Inflammatory macrophage treated with lipopolysaccharide for 4 hours (primary cell): Measurements from ENCODE around the gene FKBP4.

Experiments used
- DNase-seq: peaks from one replicate; pipeline ENCODE4 v3.0.0-alpha.2; 2020

The FKBP4 gene

DNA sequence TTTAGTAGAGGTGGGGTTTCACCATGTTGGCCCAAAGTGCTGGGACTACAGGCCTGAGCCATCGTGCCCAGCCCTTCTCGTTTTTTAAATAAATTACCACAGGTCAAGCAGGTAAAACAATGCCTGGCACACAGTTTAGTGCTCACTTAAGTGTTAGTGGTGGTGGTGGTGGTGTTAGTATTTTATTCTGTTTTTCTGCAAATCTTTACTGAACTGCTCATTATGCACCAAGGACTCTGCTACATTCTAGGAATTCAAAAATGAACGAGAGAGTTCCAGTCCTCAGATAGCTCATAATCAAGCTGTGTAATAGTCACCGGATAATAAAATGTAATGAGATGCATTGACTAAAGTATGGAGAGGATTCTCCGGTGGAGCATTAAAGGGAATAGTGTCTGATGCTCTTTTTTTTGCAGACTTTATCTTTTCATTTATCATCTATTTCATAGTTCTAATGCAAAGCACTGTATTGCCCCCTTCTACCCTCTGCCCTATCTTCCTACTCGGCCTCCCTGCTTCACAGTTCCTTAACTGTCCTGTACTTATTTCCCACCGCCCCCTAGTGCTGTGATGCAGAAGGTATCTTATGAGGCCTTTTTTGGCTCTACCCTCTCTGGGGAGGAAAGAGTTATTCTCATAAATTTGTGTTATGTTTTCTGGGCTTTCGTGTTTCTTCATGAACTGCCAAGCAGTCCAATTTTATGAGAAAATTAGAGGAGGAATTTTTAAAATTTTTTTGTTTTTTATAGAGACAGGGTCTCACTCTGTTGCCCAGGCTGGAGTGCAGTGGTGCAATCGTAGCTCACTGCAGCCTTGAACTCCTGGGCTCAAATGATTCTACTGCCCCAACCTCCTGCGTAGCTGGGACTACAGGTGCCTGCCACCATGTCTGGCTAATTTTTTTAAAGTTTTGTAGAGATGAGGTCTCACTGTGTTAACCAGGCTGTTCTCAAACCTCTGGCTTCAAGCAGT lies 18.7 kb downstream of the FKBP4 start:
- peak; percentile 74 for DNase-seq

DNA sequence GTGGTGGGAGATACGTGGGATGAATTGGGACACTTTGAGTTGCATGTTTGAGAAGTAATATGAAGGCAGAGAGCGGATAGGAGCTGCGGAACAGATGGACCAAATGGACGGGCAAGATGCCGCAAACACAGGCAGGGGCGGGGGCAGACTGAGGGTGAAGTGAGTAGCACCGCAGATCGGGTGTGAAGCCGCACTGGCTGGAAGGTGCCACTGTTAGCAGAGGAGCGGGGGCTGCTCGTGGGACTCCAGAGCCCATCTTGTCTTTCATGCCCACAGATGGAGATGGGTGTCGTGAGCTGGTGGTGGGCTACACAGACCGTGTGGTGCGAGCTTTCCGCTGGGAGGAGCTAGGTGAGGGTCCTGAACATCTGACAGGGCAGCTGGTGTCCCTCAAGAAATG lies 25.0 kb downstream of the FKBP4 start:
- no peak for DNase-seq

DNA sequence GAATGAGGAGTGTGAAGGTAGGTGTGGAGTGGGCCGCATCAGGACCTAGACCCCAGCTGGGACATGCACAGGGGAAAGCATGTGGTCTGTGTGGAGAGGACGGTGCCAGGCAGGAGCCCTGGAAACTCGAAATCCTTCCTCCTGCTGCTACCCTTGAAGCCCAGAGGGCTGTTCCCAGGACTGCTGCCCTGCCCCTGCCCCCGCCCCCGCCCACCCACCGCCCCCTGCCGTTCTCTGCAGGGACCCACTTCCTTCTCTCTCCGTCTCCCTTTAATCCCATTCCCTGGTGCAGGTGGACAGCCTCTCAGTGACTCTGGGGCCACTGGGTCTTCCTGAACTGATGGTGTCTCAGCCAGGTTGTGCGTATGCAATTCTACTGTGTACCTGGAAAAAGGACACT lies 25.7 kb downstream of the FKBP4 start:
- DNase-seq = no peak

DNA sequence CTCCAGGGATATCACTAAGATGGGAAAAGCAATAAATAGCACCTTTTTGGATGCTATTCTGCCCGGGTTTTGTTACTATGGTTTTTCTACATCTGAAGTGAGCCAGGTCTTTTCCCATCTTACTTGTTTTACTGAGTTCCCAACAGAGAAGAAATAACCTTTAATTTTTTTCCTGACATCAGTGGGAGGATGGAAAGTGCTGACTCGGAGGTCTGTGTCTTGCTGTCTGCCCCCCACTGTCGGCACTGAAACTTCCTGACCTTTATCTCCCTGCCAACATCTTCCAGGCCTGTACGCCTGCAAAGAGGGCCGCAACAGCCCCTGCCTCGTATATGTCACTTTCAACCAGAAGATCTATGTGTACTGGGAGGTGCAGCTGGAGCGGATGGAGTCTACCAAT lies 28.7 kb downstream of the FKBP4 start:
- no peak for DNase-seq

DNA sequence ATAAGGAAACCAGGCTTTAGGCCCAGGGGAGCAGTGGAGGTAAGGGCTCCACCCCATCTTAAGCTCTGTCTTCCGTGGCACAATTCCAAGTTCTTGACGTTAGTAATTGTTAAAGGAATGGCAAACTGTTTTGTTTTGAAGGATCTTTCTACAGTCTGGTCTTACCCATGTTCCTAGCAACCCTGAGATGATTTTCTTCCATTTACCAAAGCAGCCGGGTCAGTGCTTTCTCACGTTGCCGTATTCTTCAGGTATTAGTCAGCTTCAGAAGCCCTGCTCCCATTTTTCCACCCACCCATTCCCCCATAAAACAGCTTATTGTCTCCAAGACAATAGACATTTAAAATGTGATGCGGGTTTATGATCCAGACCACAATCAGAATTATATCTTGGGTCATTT lies 29.8 kb downstream of the FKBP4 start:
- no peak for DNase-seq

DNA sequence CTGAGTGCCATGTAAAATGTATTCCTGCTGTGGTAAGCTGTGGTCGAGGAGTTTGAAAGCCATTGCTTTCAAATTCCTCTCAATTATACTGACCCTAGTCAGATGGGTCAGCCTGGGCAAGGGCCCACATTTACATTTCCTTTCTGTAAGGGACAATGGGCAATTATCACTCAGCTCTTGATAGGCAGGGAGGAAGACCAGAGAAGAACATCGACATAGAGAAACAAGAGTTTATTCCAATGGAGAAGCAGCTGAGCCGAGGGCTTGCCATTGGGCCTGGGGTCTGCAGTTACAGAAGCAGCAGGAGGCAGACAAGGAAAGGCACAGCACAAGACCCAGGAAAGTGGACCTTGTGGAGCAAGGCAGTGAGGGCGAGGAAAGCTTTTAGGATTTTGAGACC lies 30.4 kb downstream of the FKBP4 start:
- DNase-seq = no peak

DNA sequence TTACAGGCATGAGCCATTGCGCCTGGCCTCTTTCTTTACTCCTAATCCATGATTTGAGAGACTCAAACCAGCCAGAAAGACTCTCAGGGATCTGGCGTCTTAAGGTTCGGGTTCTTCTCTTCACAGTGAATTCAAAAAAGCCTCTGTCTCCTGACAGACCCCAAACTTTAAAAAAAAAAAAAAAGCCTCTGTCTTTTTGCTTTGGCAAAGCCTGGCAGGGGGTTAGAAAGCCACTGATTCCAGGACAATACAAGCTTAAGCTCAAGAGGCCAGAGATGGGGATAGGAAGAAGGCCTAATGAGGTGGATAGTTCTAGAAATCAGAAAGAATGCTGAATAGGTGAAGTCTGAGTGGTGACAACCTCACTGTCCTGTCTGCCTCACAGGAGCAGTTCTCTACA lies 31.3 kb downstream of the FKBP4 start:
- no peak for DNase-seq

DNA sequence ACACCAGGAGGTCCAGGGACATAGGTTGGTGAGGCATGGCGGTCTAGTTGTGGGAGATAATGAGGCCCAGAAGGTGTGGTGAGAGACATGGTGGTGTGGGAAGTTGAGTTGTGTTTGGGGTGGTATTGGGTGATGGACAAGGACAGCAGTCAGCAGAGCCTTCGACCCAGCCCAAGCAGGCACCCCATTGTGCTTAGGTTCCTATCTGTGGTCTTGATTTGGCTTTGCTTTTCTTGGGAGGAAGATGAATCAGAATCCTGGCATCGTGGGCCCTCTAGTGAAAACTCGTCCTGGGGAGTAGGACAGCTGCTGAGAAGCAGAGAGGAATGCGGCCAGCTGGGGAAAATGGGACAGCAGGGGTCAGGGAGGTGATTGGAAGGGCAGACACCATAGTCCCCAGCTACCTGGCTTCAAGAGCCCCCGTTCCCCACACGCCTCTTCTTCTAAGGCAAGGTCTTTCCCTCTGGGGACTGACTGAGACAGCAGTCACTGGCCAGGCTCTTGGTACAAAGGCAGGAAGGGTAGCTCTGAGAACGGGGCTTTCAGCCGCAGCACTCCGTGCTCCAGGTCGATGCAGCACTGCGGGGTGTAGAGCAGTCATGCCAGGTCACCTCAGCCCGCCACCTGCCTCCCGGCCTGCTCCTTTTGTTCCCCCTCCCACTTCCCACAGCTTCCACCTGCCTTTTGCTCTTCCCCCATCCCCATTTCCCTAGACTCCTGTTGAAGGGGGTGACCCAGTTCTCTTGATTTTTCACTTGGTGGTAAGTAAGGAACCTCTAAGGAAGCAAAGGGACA lies 32.1 kb downstream of the FKBP4 start:
- no peak for DNase-seq

DNA sequence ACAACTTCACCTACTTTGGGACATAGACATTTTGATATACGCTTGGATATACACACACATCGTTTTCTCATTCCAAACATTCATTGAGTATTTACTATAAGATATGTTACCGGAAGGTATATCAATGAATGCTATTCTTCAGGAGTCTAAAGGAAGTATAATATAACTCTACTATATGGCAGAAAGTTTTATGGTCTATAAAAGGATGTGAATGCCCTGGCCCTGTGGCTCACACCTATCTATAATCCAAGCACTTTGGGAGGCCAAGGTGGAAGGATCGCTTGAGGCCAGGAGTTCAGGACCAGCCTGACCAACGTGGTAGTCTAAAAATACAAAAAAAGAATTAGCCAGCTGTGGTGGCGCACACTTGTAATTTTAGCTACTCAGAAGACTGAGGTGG lies 34.5 kb downstream of the FKBP4 start:
- no peak for DNase-seq

DNA sequence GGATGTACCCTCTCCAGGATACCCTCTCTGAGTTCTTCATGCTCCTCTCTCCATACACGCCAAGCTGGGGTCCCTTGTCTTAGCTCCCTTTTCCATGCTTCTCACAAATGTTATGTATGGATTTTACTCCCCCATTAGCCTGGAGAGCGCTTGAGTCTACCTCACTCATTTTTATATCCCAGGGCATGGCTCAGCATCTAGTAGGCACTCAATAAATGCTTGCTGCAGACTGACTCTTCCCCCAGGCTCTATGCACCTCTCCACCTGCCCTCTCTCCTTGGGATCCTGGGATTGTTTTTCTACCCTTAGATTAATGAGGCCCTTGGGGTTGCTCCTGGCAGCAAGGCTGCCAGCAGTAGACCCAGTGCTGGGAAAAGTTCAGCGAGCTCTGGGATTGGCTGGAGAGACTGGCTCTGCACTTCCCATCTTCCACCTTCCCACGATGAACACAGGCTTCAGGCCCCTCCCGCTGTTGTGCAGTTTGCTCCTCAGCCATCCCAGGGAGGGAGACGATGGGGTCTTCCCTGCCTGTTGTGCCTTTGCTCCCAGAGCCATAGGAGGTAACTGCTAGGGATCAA lies 37.9 kb downstream of the FKBP4 start:
- no peak for DNase-seq

DNA sequence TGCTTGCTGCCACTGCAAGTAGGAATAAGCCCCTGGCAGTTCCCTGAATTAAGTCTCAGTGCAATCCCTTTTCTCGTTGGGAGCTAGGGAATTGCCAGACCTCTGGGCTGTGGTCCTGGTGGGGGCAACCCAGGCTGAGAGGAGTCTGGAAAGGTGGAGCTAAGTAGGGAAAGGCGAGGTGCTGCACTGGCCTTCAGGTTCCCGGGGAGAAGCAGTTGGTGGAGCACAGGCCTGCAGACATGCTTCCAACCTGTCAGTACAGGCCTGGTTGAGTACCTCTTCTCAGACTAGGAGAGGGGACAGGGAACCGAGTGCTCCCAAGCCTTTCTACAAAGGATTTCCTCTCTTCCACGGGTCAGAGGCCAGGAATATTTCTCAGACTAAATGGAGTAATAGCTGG lies 38.6 kb downstream of the FKBP4 start:
- DNase-seq = no peak

DNA sequence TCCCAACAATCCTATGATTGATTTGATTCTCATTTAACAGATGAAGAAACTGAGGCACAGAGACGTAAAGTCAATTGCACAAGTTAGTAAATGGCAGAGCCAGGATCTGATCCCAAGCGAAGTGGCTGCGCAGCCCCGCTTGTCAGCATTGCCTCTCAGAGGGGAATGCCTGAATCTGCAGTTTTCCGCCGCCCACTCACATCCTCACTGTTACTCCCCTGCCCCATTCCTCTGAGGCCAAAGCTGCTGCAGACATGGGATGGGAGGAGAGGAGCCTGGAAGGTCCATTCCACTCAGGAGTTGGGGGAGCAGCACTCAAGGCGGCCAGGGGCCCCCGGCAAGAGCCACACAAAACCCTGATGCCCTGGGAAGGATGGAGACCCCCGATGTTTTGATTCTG lies 39.0 kb downstream of the FKBP4 start:
- no peak for DNase-seq

DNA sequence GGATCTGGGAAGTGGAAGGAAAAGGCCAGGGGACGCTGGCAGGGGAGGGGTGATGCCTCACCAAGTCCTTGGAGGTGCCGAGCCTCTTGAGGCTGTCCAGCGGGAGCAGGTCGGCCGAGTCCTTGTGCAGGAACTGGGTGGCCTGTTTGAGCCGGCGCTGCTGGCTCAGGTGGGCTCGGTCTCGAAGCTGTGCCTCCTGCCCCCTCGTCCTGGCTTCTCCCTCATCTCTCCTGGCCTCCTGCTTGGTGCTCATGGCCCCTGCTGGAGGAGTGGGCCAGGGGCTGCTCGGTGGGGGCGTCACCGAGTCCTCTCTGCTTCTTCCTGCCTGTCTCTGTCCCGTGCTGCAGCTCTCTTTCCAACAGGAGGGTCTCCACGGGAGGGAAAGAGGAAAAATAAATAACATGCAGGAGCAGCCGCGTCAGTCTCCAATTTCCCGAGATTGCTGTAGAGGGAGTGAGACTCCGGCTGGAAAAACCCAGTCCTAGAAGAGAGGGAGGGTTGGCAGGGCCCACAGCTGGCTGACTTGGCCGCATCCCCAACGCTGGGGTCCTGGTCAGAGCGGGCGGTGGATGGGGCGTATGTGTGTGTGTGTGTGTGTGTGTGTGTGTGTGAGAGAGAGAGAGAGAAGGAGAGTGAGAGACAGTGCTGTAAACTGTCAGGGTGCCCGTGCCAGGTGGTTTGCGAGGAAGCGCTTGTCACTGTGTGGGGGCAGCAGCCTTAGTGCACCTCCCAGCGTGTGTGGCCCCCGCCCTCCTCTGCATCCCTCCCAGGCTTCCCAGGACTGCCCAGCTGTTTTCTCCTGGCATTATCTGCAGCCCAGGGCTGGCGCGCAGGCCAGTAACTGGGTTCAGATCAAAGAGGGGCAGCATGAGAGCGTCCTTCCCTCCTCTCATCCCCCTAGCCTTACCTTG lies 40.1 kb downstream of the FKBP4 start, which contains the start of gene NRIP2:
Gene NRIP2 (minus strand): TSS at position 455 of the 911 bp plus-strand sequence. CDS start 52 bp downstream, at position 403.
- no peak for DNase-seq

DNA sequence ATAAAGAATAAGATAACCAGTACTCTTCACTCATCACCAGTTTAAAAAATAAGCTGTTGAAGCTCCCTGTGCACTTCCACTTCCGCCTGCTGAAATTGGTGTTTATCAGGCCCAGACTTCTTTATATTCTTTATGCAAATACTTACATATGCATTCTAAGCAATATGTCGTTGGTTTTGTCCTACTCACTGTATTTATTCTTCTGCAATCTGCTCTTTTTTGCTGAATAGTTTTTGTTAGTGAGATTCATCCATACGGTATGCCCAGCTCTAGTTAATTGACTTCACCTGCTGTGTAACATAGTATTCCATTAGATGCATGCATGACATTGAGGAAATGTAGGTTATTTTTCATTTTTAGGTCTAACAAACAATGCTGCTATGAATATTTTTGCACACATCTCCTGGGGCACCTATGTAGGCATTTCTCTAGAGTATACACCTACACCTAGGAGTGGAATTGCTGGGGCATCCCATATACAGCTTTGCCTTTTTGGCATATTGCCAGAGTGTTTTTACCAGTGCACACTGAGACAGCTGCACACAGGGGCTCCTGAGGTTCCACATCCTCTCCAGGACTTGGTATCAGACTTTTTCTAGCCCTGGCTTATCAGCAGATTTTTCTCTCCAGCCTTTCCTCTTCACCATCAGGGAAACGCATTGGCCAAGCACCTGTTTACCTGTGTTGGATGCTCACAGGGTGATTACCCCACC lies 41.1 kb downstream of the FKBP4 start:
- no peak for DNase-seq

DNA sequence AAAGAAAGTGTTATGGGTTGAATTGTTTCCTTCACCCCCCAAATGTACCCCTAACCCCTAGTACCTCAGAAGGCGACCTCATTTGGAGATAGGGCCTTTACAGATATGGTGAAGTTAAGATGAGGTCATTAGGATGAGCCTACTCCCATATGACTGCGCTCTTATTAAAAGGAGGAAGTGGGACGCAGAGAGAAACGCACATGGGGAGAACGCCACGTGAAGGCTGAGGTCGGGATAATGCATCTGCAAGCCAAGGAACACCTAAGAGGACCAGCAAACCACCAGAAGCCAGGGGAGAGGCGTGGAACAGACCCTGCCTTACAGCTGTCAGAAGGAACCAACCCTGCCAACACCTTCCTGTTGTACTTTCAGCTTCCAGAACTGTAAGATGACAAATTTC lies 41.8 kb downstream of the FKBP4 start:
- DNase-seq = peak; percentile 63

DNA sequence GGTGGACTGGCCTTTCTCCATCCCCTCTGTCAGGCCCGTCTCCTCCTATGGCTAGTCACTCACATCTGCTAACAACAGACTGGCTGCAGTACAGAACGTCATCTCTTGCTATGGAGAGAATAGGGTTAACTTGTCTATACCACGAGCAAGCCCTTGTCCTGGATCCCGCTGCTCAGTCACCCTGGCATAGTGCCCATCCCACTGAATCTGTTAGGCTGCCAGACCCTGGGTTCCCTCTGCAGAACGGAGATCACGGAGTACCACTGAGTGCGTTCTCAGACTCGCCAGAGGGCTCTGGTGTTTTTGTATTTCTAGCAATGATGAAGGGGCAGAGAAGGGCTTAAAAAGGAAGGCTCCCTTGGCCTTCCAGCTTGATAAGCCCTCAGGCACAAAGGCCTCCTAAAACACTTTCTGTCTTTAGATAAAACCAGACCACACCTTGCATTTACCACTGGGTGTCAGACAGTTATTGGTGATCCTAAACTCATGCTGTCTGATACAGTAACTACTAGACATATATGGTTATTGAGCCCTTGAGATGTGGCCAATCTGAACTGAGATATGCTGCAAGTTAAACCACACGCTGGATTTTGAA lies 46.4 kb downstream of the FKBP4 start:
- no peak for DNase-seq

DNA sequence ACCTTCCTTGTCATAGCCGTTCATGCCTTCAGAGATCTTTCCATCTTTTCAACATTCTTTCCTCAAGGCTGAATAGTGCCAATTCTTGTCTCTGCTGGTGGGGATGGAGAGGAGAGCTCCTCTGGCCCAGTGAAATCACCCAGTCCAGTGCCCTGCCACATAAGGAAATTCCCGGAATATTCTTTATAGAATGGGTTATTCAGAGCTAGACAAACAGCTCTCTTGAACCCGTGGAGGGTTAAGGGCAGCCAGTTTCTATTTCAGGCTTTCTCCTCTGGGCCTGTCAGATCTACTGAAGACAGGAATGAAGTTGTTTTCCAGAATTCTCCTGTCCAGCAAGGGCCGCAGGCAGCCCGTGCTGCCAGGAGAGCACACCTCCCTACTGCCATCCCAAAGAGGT lies 48.2 kb downstream of the FKBP4 start:
- no peak for DNase-seq

DNA sequence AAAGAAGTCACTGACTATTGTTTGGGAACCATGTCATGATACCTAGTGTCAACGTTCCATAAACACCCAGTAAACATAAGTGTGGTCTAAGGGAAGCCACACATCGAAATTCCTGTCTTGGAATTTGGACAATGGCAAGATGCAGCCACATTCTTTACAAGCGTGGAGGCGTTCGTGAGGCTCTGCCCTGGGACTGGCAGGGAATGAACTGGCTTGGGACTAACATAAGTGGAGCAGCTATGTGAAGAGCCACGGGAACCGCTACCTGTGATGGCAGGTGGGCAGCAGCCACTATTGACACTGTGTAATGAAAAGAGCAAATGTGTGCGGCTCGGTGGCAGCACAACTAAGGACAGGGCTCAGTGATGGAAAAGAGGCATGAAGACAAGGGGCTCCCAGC lies 50.0 kb downstream of the FKBP4 start:
- DNase-seq = no peak

DNA sequence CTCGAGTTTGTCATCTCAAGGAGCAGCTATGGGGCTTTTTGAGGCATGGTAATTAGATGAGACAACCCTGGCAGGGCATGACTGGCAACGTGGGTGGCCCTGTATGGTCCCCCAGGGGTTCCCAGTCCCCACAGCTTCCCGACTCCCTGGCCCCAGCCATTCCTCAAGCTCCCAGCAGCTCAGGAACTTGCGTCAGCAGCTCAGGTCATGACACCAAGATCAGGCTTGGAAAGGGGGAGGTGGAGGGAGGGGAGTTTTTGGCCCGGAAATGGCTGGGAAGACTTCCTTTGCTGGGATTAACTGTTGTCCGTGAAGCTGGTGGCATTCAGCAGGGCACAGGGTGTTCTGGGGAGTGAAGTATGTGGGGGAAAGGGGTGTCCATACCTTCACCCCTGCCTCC lies 50.5 kb downstream of the FKBP4 start:
- DNase-seq = no peak

DNA sequence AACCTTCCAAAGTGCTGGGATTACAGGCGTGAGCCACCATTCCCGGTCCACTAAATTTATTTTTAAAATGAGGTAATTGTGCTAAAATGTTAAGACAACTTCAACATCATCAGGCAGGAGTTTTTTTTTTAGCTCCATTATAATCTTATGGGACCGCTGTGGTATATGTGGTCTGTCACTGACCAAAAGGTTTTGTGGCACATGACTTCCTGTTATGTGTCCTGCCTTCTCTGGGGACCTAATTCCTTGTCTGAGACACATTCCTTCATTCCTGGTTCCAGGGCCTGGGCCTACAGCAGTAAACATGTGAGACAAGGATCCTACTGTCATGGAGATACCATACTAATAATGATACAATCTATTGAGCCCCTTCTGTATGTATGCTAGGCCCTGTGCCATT lies 57.2 kb downstream of the FKBP4 start:
- DNase-seq = no peak

DNA sequence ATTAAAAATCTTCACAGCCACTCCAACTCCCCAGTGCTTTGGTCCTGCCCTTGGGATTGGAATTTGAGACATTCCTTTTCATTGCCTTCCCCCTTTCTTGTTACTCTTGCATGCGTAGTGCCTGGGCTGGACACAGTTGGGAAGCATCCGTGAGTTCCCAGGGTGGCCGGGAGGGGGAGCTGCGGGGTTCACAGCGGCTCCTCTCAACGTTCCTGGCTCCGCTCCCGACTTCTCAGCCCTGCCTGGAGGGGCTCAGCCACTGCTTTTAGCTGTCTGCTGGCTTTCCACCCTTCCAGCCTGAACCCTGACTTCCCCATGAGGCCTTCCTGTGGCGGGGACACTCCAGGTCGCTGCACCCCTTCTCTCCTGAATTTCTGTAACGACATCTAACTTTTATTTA lies 58.9 kb downstream of the FKBP4 start:
- DNase-seq = peak; percentile 35
